Naive B cell (primary cell): ENCODE data around the gene STAC2. TPM values are rescaled to one million over a fixed set of nuclear protein-coding genes. Genes with fewer than 3 reads are reported as not detected.
"Not testable (repeated sequence)": the region's sequence is repeated elsewhere in the genome, so short reads cannot be mapped to it uniquely, and the experiment has no call there.

ENCODE experiments used
- ATAC-seq, 2 donors: fragments of 150-1000 bp; cut with Tn5 transposase; 2 replicates each; pipeline ENCODE4 v1.10.0; 2021; ENCODE audit warnings: low read depth in 2 of 2, mild to moderate bottlenecking in 2 of 2, moderate library complexity in 2 of 2
- DNase-seq: peaks from one replicate; pipeline ENCODE4 v3.0.0; 2022
- H3K27ac Mint-ChIP-seq, 6 donors: one replicate each; pipeline ENCODE4 v1.8.0; 2020 to 2022; ENCODE audit warnings: mild to moderate bottlenecking in 6 of 6, mixed read lengths in 6 of 6, moderate library complexity in 5 of 6, inconsistent platforms in 2 of 6
- H3K27me3 Mint-ChIP-seq, 3 donors: one replicate each; pipeline ENCODE4 v1.8.0; 2021 to 2022; ENCODE audit warnings: mixed read lengths in 3 of 3, mild to moderate bottlenecking in 1 of 3
- H3K36me3 Mint-ChIP-seq, 2 donors: one replicate each; pipeline ENCODE4 v1.8.0; 2020 to 2022; ENCODE audit warnings: mixed read lengths in 2 of 2, inconsistent platforms in 1 of 2, mild to moderate bottlenecking in 1 of 2
- H3K4me1 Mint-ChIP-seq, 3 donors: one replicate each; pipeline ENCODE4 v1.8.0; 2020 to 2022; ENCODE audit warnings: mixed read lengths in 3 of 3, inconsistent platforms in 1 of 3, mild to moderate bottlenecking in 1 of 3, moderate library complexity in 1 of 3
- H3K4me3 Mint-ChIP-seq, 8 donors: one replicate each; pipeline ENCODE4 v1.8.0; 2020 to 2022; ENCODE audit warnings: mild to moderate bottlenecking in 8 of 8, mixed read lengths in 8 of 8, moderate library complexity in 8 of 8, inconsistent platforms in 2 of 8
- H3K9me3 Mint-ChIP-seq, 7 donors: one replicate each; pipeline ENCODE4 v1.8.0; 2020 to 2022; ENCODE audit warnings: mixed read lengths in 7 of 7, mild to moderate bottlenecking in 5 of 7, inconsistent platforms in 2 of 7, moderate library complexity in 1 of 7
- polyA plus RNA-seq, 6 donors: library from polyadenylated mRNA; unstranded; fragments of 300-500 nt; fragmentation: Illumina TruSeq; gene quantifications; one replicate each; pipeline ENCODE4 v1.2.3, GENCODE V29; 2021; ENCODE audit warnings: low read depth in 6 of 6

Gene STAC2
- polyA plus RNA-seq, 6 donors from 2014 or later: not detected

DNA sequence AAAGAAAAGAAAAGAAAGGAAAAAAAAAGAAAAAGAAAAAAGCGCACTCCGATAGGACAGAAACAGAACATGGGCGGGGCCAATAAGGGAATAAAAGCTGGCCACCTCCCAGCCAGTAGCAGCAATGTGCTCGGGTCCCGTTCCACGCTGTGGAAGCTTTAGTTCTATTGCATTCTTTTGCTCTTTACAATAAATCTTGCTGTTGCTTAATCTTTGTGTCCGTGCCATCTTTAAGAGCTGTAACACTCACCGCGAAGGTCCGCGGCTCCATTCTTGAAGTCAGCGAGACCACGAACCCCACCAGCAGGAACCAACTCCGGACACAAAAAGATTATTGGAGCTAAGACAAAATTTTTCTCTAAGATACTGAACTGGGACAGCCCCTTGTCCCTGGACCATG lies 56.6 kb downstream of the STAC2 start:
- Mint-ChIP-seq H3K4me1 (peaks cover 31 to 34% (median 32%) of the 10 kb centered on the region in 3 donors), H3K4me3 (no peak overlapping the region), H3K27me3 (peaks cover 29 to 59% (median 53%) of the 10 kb centered on the region in 3 donors), H3K27ac (no peak overlapping the region), H3K36me3 (no peaks in the 10 kb centered on the region), H3K9me3 (peaks cover 0 to 10% (median 2%) of the 10 kb centered on the region in 7 donors)
- ATAC-seq (no peak), DNase-seq (no peak)

DNA sequence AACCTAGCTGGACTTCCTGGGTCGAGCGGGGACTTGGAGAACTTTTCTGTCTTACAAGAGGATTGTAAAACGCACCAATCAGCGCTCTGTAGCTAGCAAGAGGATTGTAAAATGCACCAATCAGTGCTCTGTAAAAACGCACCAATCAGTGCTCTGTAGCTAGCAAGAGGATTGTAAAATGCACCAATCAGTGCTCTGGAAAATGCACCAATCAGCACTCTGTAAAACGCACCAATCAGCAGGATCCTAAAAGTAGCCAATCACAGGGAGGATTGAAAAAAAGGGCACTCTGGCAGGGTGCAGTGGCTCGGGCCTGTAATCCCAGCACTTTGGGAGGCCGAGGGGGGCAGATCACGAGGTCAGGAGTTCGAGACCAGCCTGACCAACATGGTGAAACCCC lies 57.2 kb downstream of the STAC2 start:
- Mint-ChIP-seq H3K27me3 (peaks cover 25 to 53% (median 48%) of the 10 kb centered on the region in 3 donors), H3K4me1 (peaks cover 25 to 32% (median 30%) of the 10 kb centered on the region in 3 donors), H3K9me3 (peaks cover 0 to 10% (median 2%) of the 10 kb centered on the region in 7 donors)
- not testable (repeated sequence) for DNase-seq, H3K27ac Mint-ChIP-seq, H3K36me3 Mint-ChIP-seq, ATAC-seq, H3K4me3 Mint-ChIP-seq

DNA sequence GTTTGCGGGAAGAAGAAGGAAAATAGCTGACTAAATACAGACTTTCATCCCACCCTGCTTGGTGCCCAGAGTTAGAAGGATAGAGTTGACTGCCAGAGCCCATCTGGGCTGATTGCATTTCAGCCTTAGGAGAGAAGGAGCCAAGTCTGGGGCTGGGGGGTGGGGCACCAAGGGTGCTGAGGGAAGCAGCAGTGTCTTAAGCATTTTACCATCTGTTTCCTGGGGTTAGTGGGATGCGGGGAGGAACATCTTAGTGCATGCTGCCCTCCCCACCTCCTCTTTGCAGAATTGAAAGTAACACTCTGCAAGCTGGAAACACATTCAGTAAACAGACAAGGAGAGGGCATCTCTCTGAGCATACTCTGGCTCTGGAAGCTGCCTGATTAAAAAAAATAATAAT lies 58.3 kb downstream of the STAC2 start:
- H3K27ac Mint-ChIP-seq: no peak overlapping the region
- H3K36me3 Mint-ChIP-seq: no peaks in the 10 kb centered on the region
- DNase-seq (no peak), ATAC-seq (peak; percentile 24 to 32)
- H3K4me1 Mint-ChIP-seq: peaks cover 25 to 32% (median 30%) of the 10 kb centered on the region in 3 donors
- H3K4me3 Mint-ChIP-seq: peak overlapping the region in 4 of 8 donors; percentile 2 to 87 (median 34)
- H3K27me3 Mint-ChIP-seq: peaks cover 22 to 49% (median 46%) of the 10 kb centered on the region in 3 donors
- H3K9me3 Mint-ChIP-seq: peaks cover 0 to 10% (median 2%) of the 10 kb centered on the region in 7 donors

DNA sequence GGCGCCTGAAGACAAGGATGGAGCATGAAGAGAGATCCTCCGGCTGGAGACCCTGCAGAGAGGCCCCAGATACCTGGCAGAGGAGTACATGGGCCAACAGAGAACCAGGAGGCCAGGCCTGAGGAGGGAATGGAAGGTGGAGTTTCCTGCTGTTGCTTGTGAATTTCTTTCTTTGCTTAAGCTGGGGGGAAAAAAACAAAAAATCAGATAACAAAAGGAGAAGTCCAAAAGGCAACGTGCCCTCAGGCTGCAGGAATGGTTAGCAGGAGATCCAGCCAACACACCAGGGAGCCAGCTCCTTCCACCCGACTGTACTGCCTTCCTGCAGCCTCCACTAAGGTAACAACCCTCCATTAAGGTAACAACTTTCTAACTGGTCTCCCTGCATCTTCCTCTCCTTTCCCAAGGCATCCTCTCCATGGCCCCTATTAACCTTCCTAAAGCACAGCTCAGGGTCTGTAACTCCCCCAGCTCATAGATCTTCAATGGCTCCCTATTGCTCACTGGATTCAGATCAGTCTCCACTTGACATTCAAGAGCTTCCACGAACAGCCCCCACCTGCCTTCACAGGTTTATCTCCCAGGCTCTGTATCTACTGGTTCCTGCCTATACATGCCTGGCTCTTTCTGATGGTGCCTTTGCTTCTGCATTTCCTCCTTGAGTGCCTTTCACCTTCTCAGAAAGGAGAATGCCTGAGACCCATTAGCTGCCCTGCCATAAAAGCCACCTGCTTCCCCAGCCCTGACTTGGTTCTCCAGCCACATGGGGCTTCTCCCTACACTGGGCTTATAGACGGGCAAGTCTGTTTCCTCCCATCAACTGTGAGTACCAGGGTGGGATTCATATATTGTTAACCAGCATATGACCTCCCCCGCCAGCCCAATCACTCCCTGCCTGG lies 59.1 kb downstream of the STAC2 start:
- Mint-ChIP-seq H3K4me1 (peaks cover 25 to 32% (median 30%) of the 10 kb centered on the region in 3 donors), H3K36me3 (no peaks in the 10 kb centered on the region), H3K27me3 (peaks cover 22 to 41% (median 38%) of the 10 kb centered on the region in 3 donors), H3K9me3 (peaks cover 0 to 10% (median 2%) of the 10 kb centered on the region in 7 donors), H3K4me3 (peak overlapping the region in 7 of 8 donors; percentile 27 to 96 (median 87)), H3K27ac (peak overlapping the region in 1 of 6 donors; percentile 33)
- ATAC-seq (no peak), DNase-seq (no peak)

DNA sequence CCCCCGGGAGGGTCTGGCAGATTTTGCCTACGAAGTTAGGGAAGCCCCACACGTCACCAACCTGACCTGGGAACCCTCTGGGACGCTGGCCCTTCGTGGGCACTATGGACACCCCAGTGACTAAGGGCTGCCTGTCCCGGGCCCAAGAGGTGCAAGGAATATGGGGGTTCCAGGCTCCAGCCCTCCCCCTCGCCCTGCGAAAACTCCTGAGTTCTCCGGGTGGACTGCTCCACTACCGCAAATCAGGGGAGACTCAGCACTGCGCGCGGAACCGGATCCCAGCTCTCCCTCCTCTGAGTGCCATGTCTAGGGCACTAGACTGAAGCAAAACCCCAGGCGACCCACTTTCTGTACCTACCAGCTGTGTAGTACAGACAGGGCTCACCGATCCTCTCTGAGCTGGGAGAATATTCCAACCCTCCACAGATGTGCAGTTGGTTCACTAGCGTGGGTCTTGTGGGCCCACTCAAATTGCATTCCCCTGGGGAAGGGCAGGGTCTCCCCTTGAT lies 59.9 kb downstream of the STAC2 start, which contains the start of gene ARL5C:
ARL5C (minus strand) TSS at position 321 of the 509 bp plus-strand sequence. CDS start 401 bp downstream, outside the sequence.
- DNase-seq (no peak), ATAC-seq (no peak)
- Mint-ChIP-seq H3K4me3 (peak within 1 kb of the TSS; percentile 87 to 96 (median 92)), H3K9me3 (peaks cover 0 to 10% (median 2%) of the 10 kb centered on the region in 7 donors), H3K27me3 (peaks cover 22 to 41% (median 36%) of the 10 kb centered on the region in 3 donors), H3K4me1 (peaks cover 25 to 32% (median 30%) of the 10 kb centered on the region in 3 donors), H3K27ac (peak within 1 kb of the TSS in 1 of 6 donors; percentile 33), H3K36me3 (no peaks in the 10 kb centered on the region)

DNA sequence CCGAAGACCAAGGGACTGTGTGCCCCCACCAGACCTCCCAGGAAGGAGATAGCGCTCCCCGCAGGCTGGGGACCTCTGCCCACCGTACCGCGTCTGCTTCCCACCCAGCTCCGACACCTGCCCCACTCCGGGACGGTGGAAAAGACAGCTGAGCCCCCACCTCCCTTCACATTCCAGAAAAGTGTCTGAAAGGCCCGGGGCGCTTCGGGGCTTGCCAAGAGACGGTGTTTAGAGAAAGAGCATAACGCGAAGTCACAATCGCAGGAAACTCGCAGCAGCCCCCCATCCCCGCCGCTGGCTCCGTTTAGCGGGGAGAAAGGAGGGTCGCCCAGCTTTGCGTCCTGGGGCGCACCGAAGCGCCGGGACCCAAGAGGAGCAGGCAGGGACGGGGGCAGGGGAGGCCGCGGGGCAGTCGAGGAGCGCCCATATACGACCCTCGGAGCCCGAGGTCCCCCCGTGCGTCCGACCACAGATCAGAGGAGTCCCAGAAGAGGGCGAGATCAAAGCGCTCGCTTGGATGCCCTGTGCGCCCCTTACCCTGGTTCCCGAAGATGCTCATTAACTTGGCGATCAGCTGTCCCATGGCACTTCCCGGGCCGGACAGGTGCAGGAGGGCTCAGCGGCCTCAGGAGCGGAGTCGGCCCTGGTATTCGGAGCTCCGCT lies 60.4 kb downstream of the STAC2 start:
- peaks cover 22 to 41% (median 36%) of the 10 kb centered on the region in 3 donors for H3K27me3 Mint-ChIP-seq
- no peaks in the 10 kb centered on the region for H3K36me3 Mint-ChIP-seq
- peak overlapping the region; percentile 87 to 96 (median 92) for H3K4me3 Mint-ChIP-seq
- peaks cover 25 to 30% (median 29%) of the 10 kb centered on the region in 3 donors for H3K4me1 Mint-ChIP-seq
- no peak overlapping the region for H3K27ac Mint-ChIP-seq
- peaks cover 0 to 10% (median 2%) of the 10 kb centered on the region in 7 donors for H3K9me3 Mint-ChIP-seq
- DNase-seq (no peak), ATAC-seq (peak; percentile 3)

DNA sequence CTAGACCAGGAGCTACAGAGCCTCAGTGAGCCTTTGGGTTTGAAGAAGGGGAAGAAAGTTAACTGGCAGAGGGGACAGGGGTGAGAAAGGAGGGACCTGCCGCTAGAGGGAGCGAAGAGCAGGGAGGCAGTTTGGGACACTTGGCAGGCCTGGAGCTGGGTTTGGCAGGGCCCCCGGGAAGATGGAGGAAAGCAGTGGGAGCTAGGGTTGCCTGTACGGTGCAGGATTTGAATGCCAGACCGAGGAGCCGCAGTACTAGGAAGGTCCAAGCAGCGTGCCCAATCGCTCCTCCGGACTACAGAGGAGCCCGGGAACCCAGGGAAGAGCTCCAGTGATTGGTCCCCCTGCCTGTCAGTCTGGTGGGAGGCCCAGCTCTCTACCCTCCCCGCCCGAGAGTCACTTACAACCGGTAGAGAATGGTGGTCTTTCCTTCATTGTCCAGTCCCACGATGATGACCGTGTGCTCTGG lies 61.0 kb downstream of the STAC2 start:
- ATAC-seq: peak; percentile 84 to 86
- peak overlapping the region in 4 of 6 donors; percentile 3 to 70 (median 11) for H3K27ac Mint-ChIP-seq
- H3K9me3 Mint-ChIP-seq: peaks cover 0 to 10% (median 2%) of the 10 kb centered on the region in 7 donors
- H3K4me3 Mint-ChIP-seq: peak overlapping the region; percentile 87 to 96 (median 92)
- H3K4me1 Mint-ChIP-seq: peaks cover 25 to 30% (median 29%) of the 10 kb centered on the region in 3 donors
- peak; percentile 73 for DNase-seq
- H3K36me3 Mint-ChIP-seq: no peaks in the 10 kb centered on the region
- H3K27me3 Mint-ChIP-seq: peaks cover 22 to 41% (median 36%) of the 10 kb centered on the region in 3 donors

DNA sequence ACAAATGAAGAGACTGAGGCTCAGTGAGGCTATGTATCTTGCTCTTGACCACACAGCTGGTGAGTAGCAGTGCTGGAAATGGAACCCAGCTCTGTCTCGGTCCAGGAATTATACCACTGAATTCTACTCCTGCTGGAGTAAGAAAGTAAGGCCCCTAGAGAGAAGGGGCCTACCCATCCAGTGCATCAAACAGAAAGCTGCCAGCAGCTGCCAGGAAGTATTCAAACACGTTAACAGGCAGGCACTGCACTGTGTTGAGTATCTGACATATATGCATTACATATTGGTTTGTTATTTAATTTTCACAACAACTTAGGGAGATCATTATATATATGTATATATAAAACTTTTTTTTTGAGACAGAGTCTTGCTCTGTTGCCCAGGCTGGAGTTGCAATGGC lies 63.8 kb downstream of the STAC2 start:
- no peak for ATAC-seq
- no peak overlapping the region for H3K27ac Mint-ChIP-seq
- no peaks in the 10 kb centered on the region for H3K36me3 Mint-ChIP-seq
- no peaks in the 10 kb centered on the region for H3K9me3 Mint-ChIP-seq
- H3K4me1 Mint-ChIP-seq: peaks cover 16 to 23% (median 17%) of the 10 kb centered on the region in 3 donors
- DNase-seq: no peak
- no peak overlapping the region for H3K4me3 Mint-ChIP-seq
- peaks cover 15 to 30% (median 29%) of the 10 kb centered on the region in 3 donors for H3K27me3 Mint-ChIP-seq

Other genes starting within 250 kb of the STAC2 start
- gene PLXDC1, start 74.3 kb downstream of the STAC2 start, polyA plus RNA-seq: not detected
- not detected for gene ARL5C, start 59.8 kb downstream of the STAC2 start, polyA plus RNA-seq
- gene CACNB1, start 28.3 kb downstream of the STAC2 start, polyA plus RNA-seq: under 1 TPM in 2 of 6 donors, not detected in 4; 0.09 to 0.32 TPM
- 1,000 to 10,000 TPM; 2,219 to 3,415 (median 2,883) TPM for gene RPL19, start 25.7 kb downstream of the STAC2 start, polyA plus RNA-seq
- 1 to 10 TPM in 5 of 6 donors, under 1 TPM in 1; 0.74 to 7.2 (median 4.0) TPM for gene FBXL20, start 175.7 kb upstream of the STAC2 start, polyA plus RNA-seq
- 10 to 100 TPM in 5 of 6 donors, 1 to 10 TPM in 1; 6.9 to 24.4 (median 20.2) TPM for gene MED1, start 225.3 kb upstream of the STAC2 start, polyA plus RNA-seq
- gene CDK12, start 235.5 kb upstream of the STAC2 start, polyA plus RNA-seq: 1 to 10 TPM in 5 of 6 donors, under 1 TPM in 1; 0.32 to 8.1 (median 4.3) TPM